Osteocyte (in vitro differentiated cells): ENCODE results near the gene AKIP1. TPM values are rescaled to one million over a fixed set of nuclear protein-coding genes. Genes with fewer than 3 reads are reported as not detected.

ENCODE experiments used
- DNase-seq: peaks from one replicate; pipeline ENCODE4 v3.0.0; 2021; ENCODE audit warnings: mixed read lengths; ENCODE audit not compliant: unreplicated experiment; ENCODE audit errors: extremely low spot score
- H3K27ac Mint-ChIP-seq: one replicate; pipeline ENCODE4 v1.8.0; 2021; ENCODE audit warnings: mild to moderate bottlenecking, mixed read lengths; ENCODE audit not compliant: unreplicated experiment
- H3K27me3 Mint-ChIP-seq: one replicate; pipeline ENCODE4 v1.8.0; 2021; ENCODE audit warnings: mixed read lengths; ENCODE audit not compliant: unreplicated experiment
- H3K36me3 Mint-ChIP-seq: one replicate; pipeline ENCODE4 v1.8.0; 2021; ENCODE audit warnings: mixed read lengths; ENCODE audit not compliant: unreplicated experiment
- H3K4me1 Mint-ChIP-seq: one replicate; pipeline ENCODE4 v1.8.0; 2021; ENCODE audit warnings: mixed read lengths; ENCODE audit not compliant: unreplicated experiment
- H3K4me3 Mint-ChIP-seq: one replicate; pipeline ENCODE4 v1.8.0; 2021; ENCODE audit warnings: mild to moderate bottlenecking, moderate library complexity, mixed read lengths; ENCODE audit not compliant: unreplicated experiment
- H3K9me3 Mint-ChIP-seq: one replicate; pipeline ENCODE4 v1.8.0; 2021; ENCODE audit warnings: mixed read lengths; ENCODE audit not compliant: unreplicated experiment
- total RNA-seq: library from RNA; stranded (reverse); gene quantifications from 2 replicates; pipeline ENCODE4 v1.2.1, GENCODE V29; 2021
- TF ChIP-seq, protein P1 (sequence below): fragments of 200-600 bp; sonication (generic); IDR thresholded peaks from 2 replicates; pipeline ENCODE4 v1.5.0; 2021; ENCODE audit warnings: antibody characterized with exemption, mild to moderate bottlenecking, moderate library complexity

Gene AKIP1
- total RNA-seq, 1 donor from 2014 or later = 32.6 TPM

DNA sequence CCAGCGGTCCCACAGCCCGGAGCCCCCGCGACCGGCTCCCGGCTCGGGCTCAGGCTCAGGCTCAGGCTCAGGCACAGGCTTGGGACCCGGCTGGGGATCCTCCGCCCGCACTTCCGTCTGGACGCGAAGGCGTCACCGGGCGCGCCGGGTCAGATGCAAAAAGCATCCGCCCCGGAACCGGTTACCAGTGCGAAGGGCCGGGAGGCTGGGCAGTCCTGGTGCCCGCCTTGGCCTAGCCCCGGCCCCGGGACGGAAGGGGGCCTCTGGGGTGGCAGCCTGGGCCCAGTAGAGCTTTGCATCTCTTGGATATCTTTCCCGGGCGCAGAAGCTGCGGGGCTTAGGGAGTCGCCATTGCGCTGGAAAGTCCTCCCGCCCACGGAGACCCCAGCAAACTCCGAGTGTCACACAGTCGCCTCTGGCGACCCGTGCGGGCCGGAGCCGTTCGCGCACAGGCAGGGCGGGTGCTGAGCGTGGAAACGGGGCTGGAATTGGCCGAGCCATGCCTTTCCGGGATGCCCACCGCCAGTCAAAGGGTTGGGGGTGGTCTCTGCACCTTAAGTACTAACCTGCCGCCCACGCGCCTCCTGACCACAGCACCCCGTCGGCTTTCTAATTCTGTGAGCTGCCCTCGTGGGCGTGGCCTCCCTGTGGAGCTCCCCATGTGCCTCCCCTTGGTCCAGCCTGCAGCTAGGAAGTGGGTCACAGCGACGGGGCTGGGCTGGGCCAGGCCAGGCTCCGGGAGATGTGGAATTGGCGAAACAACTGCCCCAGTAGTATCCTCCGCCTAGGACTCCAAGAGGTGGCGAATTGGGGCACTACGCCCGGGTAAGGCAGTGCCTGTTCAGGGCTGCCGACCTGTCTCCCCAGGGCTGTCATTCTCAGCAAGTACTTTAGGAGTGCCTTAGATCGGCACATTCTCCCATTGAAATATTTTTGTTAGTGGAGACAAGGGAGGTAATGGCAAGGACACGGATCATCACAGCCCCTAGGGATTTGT lies 53.6 kb downstream of the AKIP1 start, which contains the start of gene TMEM9B:
TSS of gene TMEM9B (minus strand) at position 119 of the 997 bp plus-strand sequence. CDS start 129 bp downstream, outside the sequence.
- Mint-ChIP-seq H3K36me3 (no peaks in the 10 kb centered on the region), H3K27me3 (no peaks in the 10 kb centered on the region), H3K9me3 (no peaks in the 10 kb centered on the region), H3K27ac (peak within 1 kb of the TSS; percentile 91), H3K4me3 (peak within 1 kb of the TSS; percentile 94), H3K4me1 (peaks cover 29% of the 10 kb centered on the region)
- TF ChIP-seq, protein P1, sequence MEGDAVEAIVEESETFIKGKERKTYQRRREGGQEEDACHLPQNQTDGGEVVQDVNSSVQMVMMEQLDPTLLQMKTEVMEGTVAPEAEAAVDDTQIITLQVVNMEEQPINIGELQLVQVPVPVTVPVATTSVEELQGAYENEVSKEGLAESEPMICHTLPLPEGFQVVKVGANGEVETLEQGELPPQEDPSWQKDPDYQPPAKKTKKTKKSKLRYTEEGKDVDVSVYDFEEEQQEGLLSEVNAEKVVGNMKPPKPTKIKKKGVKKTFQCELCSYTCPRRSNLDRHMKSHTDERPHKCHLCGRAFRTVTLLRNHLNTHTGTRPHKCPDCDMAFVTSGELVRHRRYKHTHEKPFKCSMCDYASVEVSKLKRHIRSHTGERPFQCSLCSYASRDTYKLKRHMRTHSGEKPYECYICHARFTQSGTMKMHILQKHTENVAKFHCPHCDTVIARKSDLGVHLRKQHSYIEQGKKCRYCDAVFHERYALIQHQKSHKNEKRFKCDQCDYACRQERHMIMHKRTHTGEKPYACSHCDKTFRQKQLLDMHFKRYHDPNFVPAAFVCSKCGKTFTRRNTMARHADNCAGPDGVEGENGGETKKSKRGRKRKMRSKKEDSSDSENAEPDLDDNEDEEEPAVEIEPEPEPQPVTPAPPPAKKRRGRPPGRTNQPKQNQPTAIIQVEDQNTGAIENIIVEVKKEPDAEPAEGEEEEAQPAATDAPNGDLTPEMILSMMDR = no peak
- peak; percentile 93 for DNase-seq

DNA sequence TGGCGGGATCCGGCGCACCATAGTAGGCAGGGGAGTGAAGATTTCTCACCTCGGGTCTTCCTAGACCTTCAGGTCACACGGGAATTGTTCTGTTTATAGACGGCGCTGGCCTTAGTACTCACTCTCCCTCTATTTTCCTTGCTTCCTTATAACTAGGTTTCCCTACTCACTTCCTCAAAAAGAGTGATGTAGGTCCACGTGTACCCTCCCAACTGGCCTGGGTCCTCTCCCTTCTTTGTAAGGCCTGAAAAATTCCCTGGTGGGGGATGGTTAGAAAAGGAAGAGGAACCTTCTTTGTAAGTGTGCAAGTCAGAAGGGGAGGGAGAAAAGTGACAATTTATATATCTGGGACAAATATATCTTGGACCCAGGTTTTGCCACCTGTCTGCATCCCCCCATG lies 56.2 kb downstream of the AKIP1 start:
- Mint-ChIP-seq H3K27me3 (no peaks in the 10 kb centered on the region), H3K9me3 (no peaks in the 10 kb centered on the region), H3K27ac (no peak overlapping the region), H3K36me3 (no peaks in the 10 kb centered on the region), H3K4me3 (no peak overlapping the region), H3K4me1 (peaks cover 29% of the 10 kb centered on the region)
- no peak for DNase-seq
- TF ChIP-seq, protein P1 = no peak

Other genes with a start within 250 kb of the AKIP1 start
- 10.0 and 10.2 TPM in 2 replicates for gene TRIM66, start 228.5 kb upstream of the AKIP1 start, total RNA-seq
- gene RPL27A, start 228.4 kb upstream of the AKIP1 start, total RNA-seq = 750 and 815 TPM in 2 replicates
- gene C11orf16, start 21.8 kb downstream of the AKIP1 start, total RNA-seq = not detected in 2 replicates
- gene ASCL3, start 31.8 kb downstream of the AKIP1 start, total RNA-seq = not detected in 2 replicates
- gene TMEM9B, start 53.3 kb downstream of the AKIP1 start, total RNA-seq = 33.4 and 35.9 TPM in 2 replicates
- gene NRIP3, start 92.8 kb downstream of the AKIP1 start, total RNA-seq = 0.97 and 1.1 TPM in 2 replicates
- gene SCUBE2, start 180.4 kb downstream of the AKIP1 start, total RNA-seq = 1.9 and 3.3 TPM in 2 replicates